Fibroblast of the aortic adventitia (primary cell): Measurements from ENCODE around the gene FOXO1. TPM values are rescaled to one million over a fixed set of nuclear protein-coding genes. Genes with fewer than 3 reads are reported as not detected.

Experiments used
- DNase-seq: peaks from one replicate; pipeline ENCODE4 v3.0.0-alpha.2; 2010; ENCODE audit warnings: low read depth
- H3K4me3 ChIP-seq: 2 replicates; pipeline ENCODE4 v1.5.1; 2011; ENCODE audit warnings: low read depth, mild to moderate bottlenecking, control low read depth, low read length, moderate library complexity
- total RNA-seq: library from RNA; depleted of rRNA; stranded (reverse); fragments of >200 nt; gene quantifications from 2 replicates; pipeline ENCODE4 v1.2.3, GENCODE V29; 2012; ENCODE audit warnings: low replicate concordance
- TF ChIP-seq, protein P1 (sequence below): IDR thresholded peaks from 2 replicates; pipeline ENCODE4 v1.5.1; 2011; ENCODE audit warnings: mild to moderate bottlenecking, low read length, control low read depth, inconsistent platforms; ENCODE audit not compliant: insufficient read depth

The FOXO1 gene
- total RNA-seq, 1 donor: 3.2 TPM

DNA sequence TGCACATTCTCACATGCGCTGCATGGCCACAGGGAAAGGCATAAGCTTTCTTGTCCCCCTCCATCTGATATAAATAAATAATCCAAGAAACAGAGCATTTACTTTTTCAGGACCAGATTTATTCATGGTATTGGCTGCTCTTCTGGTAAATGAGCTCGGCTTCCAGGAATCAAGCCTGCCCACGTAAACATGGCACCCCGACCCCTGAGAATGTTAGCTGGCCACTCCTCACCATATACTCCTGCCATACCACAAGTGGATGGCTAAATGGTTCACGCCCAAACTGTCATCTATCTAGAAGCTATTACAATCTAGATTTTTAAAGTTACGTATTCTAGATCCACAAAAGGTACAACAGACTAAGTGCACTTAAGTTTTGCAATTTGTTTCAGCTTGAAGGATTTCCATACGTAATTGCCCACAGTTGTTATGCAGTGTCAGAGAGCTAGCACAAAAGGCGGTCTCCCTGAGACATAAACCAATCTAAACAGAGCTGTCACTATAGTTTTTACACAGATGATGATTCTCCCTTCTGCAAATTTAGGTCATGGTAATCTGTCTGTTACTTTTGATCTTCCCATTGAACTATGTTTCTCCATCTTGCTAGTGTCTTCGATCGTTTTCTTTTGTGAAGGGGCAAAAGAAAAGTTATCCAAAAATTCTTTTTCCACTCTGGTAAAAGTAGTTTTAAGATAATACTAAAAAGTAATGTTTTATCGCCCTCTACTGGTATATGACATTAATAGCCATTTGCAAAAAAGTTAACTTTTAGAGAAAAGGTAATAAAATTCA, 16.2 kb upstream of the FOXO1 start:
- H3K4me3 ChIP-seq: no peak overlapping the region
- peak; percentile 60 for DNase-seq
- TF ChIP-seq, protein P1, sequence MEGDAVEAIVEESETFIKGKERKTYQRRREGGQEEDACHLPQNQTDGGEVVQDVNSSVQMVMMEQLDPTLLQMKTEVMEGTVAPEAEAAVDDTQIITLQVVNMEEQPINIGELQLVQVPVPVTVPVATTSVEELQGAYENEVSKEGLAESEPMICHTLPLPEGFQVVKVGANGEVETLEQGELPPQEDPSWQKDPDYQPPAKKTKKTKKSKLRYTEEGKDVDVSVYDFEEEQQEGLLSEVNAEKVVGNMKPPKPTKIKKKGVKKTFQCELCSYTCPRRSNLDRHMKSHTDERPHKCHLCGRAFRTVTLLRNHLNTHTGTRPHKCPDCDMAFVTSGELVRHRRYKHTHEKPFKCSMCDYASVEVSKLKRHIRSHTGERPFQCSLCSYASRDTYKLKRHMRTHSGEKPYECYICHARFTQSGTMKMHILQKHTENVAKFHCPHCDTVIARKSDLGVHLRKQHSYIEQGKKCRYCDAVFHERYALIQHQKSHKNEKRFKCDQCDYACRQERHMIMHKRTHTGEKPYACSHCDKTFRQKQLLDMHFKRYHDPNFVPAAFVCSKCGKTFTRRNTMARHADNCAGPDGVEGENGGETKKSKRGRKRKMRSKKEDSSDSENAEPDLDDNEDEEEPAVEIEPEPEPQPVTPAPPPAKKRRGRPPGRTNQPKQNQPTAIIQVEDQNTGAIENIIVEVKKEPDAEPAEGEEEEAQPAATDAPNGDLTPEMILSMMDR: peak; percentile 43

DNA sequence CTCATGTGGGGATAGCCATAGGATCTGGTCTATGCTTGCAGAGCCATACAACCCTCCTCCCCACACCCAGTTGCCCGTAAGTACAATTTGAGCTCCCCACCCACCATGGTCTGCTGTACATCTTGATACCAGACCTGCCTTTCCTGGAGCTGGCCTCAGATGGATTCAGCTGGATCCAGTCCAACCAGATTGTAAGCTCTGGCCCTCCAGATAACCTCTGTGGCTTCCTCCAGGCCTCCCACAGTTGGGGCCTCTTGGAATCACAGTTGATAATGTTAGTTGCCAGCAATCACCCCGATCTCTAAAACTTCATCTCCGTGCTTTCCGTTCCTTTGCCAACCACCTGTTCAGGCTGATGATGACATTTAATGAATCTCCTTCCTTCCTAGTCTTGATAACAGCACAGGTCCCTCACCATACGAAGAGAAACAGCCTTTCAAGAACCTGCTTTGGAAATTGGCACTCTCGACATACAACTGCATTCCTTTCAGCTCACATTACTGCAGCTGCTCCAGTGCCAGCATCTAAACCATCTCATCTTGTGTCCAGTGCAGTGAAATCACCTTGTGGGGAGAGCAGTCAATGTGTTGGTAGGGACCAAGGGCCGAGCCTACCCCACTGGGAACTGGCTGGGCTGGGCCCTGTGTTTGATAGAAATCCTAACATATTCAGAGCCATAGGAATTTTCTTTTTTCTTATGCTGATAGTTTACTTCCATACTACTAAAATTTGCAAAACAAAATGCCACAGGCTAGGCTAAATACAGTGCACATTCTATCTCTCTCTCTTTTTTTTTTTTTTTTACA, 15.1 kb upstream of the FOXO1 start:
- peak; percentile 48 for DNase-seq
- TF ChIP-seq, protein P1: no peak
- no peak overlapping the region for H3K4me3 ChIP-seq

DNA sequence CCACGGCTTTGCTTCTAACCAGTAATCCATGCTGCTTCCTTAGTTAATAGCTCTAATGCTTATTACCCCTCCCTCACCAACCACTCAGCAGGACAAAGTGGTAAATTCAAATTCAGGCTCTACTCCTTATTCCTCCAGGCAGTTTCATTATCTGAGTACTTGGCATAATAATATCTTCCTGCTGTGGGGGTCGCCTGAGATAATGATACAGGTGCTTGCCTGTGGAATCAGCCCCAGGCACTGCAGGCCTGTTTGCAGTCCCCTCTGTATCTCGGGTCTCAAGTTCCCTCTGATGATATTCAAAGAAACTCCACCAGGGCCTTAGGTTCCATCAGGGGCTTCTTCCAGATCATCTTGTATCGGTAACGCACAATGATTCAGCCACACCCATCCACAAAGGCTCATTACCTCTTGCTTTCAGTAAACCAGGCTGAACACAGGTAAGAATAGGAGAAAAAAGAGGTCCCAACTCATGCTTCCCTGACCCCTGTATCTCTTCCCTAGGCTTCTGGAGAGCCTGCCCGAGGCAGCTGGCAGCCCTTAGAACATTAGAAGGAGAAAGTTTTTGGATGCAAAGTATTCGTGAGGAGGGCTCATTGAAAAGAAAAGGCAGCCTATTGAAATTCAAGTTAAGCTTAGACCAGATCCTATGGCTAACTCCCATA, 14.3 kb upstream of the FOXO1 start:
- TF ChIP-seq, protein P1: no peak
- no peak overlapping the region for H3K4me3 ChIP-seq
- DNase-seq: no peak

DNA sequence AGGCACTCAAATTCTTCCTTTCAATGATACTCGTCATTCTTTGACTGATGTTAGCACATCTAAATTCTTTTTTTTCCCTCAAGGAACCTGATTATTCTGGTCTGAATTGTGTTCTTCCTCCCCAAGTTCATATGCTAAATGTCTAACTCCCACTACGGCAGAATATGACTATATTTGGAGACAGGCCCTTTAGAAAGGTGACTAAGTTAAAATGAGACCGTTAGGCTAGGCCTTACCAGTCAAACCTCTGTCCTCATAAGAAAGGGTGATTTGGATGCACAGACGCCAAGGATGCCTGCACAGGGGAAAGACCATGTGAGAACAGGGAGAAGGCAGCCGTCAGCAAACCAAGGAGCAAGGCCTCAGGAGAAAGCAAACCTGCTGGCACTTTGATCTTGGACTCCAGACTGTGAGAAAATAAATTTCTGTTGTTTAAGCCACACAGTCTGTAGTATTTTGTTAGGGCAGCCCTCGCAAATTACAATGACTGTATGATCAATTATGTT, 13.1 kb upstream of the FOXO1 start:
- TF ChIP-seq, protein P1: no peak
- DNase-seq: no peak
- no peak overlapping the region for H3K4me3 ChIP-seq

DNA sequence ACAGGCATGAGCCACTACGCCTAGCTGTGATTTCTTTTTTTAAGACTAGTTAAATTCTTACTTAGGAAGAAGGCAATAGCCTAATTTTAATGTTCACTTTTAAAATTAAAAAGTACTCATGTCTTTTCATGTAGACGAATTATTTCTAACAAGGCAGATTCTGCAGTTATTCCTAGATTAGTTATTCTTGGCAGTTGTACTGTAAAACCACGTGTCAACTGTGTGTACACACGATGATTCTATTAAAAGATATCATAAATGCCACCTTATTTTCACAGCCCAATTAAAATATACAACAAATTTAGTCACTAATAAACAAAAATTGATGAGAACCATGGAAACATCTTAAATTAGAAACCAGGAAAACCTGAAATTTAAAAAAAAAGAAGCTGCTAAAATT, 10.6 kb upstream of the FOXO1 start:
- H3K4me3 ChIP-seq: no peak overlapping the region
- TF ChIP-seq, protein P1: no peak
- no peak for DNase-seq

DNA sequence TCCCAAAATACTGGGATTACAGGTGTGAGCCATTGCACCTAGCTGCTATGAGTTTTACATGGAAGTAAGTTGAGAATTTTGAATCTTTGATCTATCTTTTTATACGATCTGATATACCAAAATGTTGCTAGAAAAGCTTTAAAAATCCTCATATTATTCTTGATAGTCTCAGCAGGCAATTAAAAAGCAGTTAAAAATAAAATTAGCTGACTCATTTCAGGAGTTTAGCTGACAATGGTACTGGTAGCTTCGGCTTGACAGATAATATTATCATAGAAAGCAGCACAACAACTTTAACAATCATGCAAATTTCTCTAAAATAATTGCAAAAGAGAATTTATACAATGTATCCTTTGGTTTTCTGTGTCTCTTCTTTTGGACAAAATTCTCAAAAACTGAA, 9.6 kb upstream of the FOXO1 start:
- no peak overlapping the region for H3K4me3 ChIP-seq
- DNase-seq: no peak

More for the DNA sequence above, 9.6 kb upstream of the FOXO1 start:
- TF ChIP-seq, protein P1: no peak
